Transverse colon (tissue), 1 donor: Measurements from ENCODE around the gene LTBP4.
"Not testable (repeated sequence)": the region's sequence is repeated elsewhere in the genome, so short reads cannot be mapped to it uniquely, and the experiment has no call there.

ENCODE experiments used
- EP300 ChIP-seq: sonication (generic); formaldehyde crosslinking; IDR thresholded peaks from one replicate; pipeline ENCODE4 v1.6.1; 2017; ENCODE audit warnings: antibody characterized with exemption, low read depth
- POLR2A ChIP-seq: fragments of 450-650 bp; IDR thresholded peaks from one replicate; pipeline ENCODE4 v1.6.1; 2016; ENCODE audit warnings: antibody characterized with exemption, mild to moderate bottlenecking, moderate library complexity

- TF ChIP-seq POLR2A, EP300: not testable (repeated sequence)
These were observed 36.6 kb upstream of the LTBP4 start for GRCh38 chr19:40564535-40564934.
